ENCODE results near the gene RAB31.

The RAB31 gene

DNA sequence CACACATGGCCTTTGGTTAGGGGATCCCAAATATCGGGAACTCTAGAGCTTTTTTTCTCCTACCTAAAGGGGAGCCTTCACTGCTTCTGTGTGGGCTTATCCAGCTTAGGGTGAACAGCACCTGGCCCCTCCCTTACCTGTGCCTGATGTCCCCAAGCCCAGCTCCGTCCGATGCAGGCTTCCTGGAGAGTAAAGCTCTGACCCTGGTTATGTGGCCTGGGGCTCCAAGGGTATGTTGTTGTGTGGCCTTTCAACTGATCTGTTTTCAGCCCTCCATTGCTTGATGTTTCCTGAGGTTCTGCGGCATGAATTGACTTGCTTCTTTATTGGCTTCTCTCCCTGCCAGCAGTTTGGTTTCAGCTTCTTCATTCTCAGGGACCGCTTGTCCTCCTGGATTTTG is 66.0 kb downstream of the RAB31 start:
- no peaks in the 10 kb centered on the region for H4K20me1 ChIP-seq (ENCODE audit: insufficient read depth, low read length)
- DNase-seq, result no peak
- H3K79me2 ChIP-seq (ENCODE audit: insufficient read depth, low read length), result no peaks in the 10 kb centered on the region
- no peaks in the 10 kb centered on the region for H3K4me1 ChIP-seq (ENCODE audit: insufficient read depth, low read length)
- no peak overlapping the region for H3K4me2 ChIP-seq (ENCODE audit: insufficient read depth, low read length)
- no peak for ATAC-seq (ENCODE audit: insufficient read depth, low read depth)
- no peaks in the 10 kb centered on the region for H3K9me3 ChIP-seq (ENCODE audit: insufficient read depth, low read length, severe bottlenecking)
- H3K36me3 ChIP-seq (ENCODE audit: insufficient read depth, low read length), result no peaks in the 10 kb centered on the region
- H3K27me3 ChIP-seq (ENCODE audit: insufficient read depth, low read length, poor library complexity), result no peaks in the 10 kb centered on the region
- no peak overlapping the region for H3K27ac ChIP-seq (ENCODE audit: low read length)
- no peak overlapping the region for H2AFZ ChIP-seq (ENCODE audit: low read depth, low read length)
- no peak overlapping the region for H3K4me3 ChIP-seq (ENCODE audit: low read depth in 1 of 2, low read length in 2 of 2)
- TF ChIP-seq, protein P1, sequence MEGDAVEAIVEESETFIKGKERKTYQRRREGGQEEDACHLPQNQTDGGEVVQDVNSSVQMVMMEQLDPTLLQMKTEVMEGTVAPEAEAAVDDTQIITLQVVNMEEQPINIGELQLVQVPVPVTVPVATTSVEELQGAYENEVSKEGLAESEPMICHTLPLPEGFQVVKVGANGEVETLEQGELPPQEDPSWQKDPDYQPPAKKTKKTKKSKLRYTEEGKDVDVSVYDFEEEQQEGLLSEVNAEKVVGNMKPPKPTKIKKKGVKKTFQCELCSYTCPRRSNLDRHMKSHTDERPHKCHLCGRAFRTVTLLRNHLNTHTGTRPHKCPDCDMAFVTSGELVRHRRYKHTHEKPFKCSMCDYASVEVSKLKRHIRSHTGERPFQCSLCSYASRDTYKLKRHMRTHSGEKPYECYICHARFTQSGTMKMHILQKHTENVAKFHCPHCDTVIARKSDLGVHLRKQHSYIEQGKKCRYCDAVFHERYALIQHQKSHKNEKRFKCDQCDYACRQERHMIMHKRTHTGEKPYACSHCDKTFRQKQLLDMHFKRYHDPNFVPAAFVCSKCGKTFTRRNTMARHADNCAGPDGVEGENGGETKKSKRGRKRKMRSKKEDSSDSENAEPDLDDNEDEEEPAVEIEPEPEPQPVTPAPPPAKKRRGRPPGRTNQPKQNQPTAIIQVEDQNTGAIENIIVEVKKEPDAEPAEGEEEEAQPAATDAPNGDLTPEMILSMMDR (IDR thresholded peaks at IDR 0.05; ENCODE audit: borderline replicate concordance, extremely low read depth, low read length, poor library complexity, severe bottlenecking), result no peak
- TF ChIP-seq EZH2 (IDR thresholded peaks at IDR 0.05; ENCODE audit: borderline replicate concordance, low read depth, low read length, severe bottlenecking), result no peak
- H3K9ac ChIP-seq (ENCODE audit: low read depth, low read length), result no peak overlapping the region

DNA sequence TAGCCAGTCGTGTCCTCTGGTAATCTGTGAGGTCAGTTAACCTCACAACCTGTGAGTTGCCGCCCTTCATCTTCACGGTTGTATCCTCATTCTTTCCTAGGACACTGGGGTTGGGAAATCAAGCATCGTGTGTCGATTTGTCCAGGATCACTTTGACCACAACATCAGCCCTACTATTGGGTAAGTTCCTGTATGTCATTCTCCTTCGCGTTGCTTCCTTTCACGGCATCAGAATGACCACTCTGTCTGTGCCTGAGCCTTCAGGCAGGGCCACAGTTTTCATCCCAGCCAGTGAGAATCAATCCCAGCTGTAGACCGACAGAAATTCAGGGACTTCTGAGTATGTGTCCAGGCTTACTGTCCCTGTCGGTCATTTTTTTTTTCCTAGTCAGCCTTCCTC is 67.1 kb downstream of the RAB31 start:
- DNase-seq, result no peak
- TF ChIP-seq, protein P1 (IDR thresholded peaks at IDR 0.05; ENCODE audit: borderline replicate concordance, extremely low read depth, low read length, poor library complexity, severe bottlenecking), result no peak
- TF ChIP-seq EZH2 (IDR thresholded peaks at IDR 0.05; ENCODE audit: borderline replicate concordance, low read depth, low read length, severe bottlenecking), result no peak
- Histone ChIP-seq H3K9me3 (ENCODE audit: insufficient read depth, low read length, severe bottlenecking) (no peaks in the 10 kb centered on the region), H3K4me1 (ENCODE audit: insufficient read depth, low read length) (no peaks in the 10 kb centered on the region), H3K27ac (ENCODE audit: low read length) (no peak overlapping the region), H3K27me3 (ENCODE audit: insufficient read depth, low read length, poor library complexity) (peaks cover 7% of the 10 kb centered on the region), H4K20me1 (ENCODE audit: insufficient read depth, low read length) (no peaks in the 10 kb centered on the region), H2AFZ (ENCODE audit: low read depth, low read length) (no peak overlapping the region), H3K79me2 (ENCODE audit: insufficient read depth, low read length) (no peaks in the 10 kb centered on the region), H3K9ac (ENCODE audit: low read depth, low read length) (no peak overlapping the region), H3K4me3 (ENCODE audit: low read depth in 1 of 2, low read length in 2 of 2) (no peak overlapping the region), H3K36me3 (ENCODE audit: insufficient read depth, low read length) (no peaks in the 10 kb centered on the region), H3K4me2 (ENCODE audit: insufficient read depth, low read length) (no peak overlapping the region)
- no peak for ATAC-seq (ENCODE audit: insufficient read depth, low read depth)

DNA sequence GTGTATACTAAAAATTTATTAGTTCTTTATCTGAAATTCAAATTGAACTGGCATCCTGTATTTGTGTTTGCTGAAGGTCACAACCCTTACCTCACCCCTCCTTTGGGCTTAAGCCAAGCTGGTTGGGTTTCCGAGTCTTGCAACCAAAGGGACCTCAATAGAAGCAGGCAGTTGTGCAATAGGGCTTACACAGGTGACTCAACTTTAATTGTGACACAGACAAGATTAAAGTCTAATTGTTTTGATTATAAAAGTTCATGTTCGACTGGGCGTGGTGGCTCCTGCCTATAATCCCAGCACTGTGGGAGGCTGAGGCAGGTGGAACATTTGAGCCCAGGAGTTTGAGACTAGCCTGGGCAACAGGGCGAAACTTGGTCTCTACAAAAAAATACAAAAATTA is 71.5 kb downstream of the RAB31 start:
- no peak overlapping the region for H2AFZ ChIP-seq (ENCODE audit: low read depth, low read length)
- H3K9ac ChIP-seq (ENCODE audit: low read depth, low read length), result no peak overlapping the region
- H3K4me2 ChIP-seq (ENCODE audit: insufficient read depth, low read length), result no peak overlapping the region
- TF ChIP-seq EZH2 (IDR thresholded peaks at IDR 0.05; ENCODE audit: borderline replicate concordance, low read depth, low read length, severe bottlenecking), result no peak
- TF ChIP-seq, protein P1 (IDR thresholded peaks at IDR 0.05; ENCODE audit: borderline replicate concordance, extremely low read depth, low read length, poor library complexity, severe bottlenecking), result no peak
- H3K27ac ChIP-seq (ENCODE audit: low read length), result no peak overlapping the region
- ATAC-seq (ENCODE audit: insufficient read depth, low read depth), result no peak
- DNase-seq, result no peak
- no peaks in the 10 kb centered on the region for H3K9me3 ChIP-seq (ENCODE audit: insufficient read depth, low read length, severe bottlenecking)
- no peak overlapping the region for H3K4me3 ChIP-seq (ENCODE audit: low read depth in 1 of 2, low read length in 2 of 2)
- peaks cover 7% of the 10 kb centered on the region for H3K27me3 ChIP-seq (ENCODE audit: insufficient read depth, low read length, poor library complexity)
- H3K4me1 ChIP-seq (ENCODE audit: insufficient read depth, low read length), result no peaks in the 10 kb centered on the region
- H3K79me2 ChIP-seq (ENCODE audit: insufficient read depth, low read length), result no peaks in the 10 kb centered on the region
- no peaks in the 10 kb centered on the region for H3K36me3 ChIP-seq (ENCODE audit: insufficient read depth, low read length)
- no peaks in the 10 kb centered on the region for H4K20me1 ChIP-seq (ENCODE audit: insufficient read depth, low read length)

Data from DND-41 (cell line).